T-cell (primary cell): ENCODE results near the gene ETS1. TPM values are rescaled to one million over a fixed set of nuclear protein-coding genes. Genes with fewer than 3 reads are reported as not detected.
A peak's percentile ranks its signal among the peaks of the same experiment; 100 is the strongest.

Experiments
- ATAC-seq, 4 experiments: fragments of 200-7000 bp in 3 of 4; fragments of 150-1000 bp in 1 of 4; cut with Tn5 transposase; replicated peaks in 1 of 4; 1 replicate in 3 of 4; 2 replicates in 1 of 4; pipeline ENCODE4 v1.10.0; 2021; ENCODE audit warnings: moderate library complexity in 3 of 4, mild to moderate bottlenecking in 2 of 4, moderate number of reproducible peaks in 1 of 4
- CTCF ChIA-PET, 2 donors: fragments of 300-600 bp; sonication (Branson Sonifier 250); formaldehyde crosslinking; loops; one replicate each; lab custom pipeline; 2022; ENCODE audit warnings: antibody characterized with exemption in 2 of 2; lab: Charles Lee
- POLR2A ChIA-PET, 2 donors: fragments of 300-600 bp; sonication (Branson Sonifier 250); formaldehyde crosslinking; loops; one replicate each; lab custom pipeline; 2022; ENCODE audit warnings: antibody characterized with exemption in 2 of 2; lab: Charles Lee
- DNase-seq, 35 experiments: peaks; one replicate each; pipeline versions ENCODE4 v3.0.0 to v3.0.0-alpha.2; 2013 to 2023
- H3K27ac ChIP-seq: one replicate; pipeline ENCODE4 v1.5.1; 2013; ENCODE audit warnings: low read length
- H3K27me3 ChIP-seq, 2 experiments: replicated peaks in 1 of 2; 1 replicate in 1 of 2; 2 replicates in 1 of 2; pipeline versions ENCODE4 v1.6.1 to v1.7.0; 2013; ENCODE audit warnings: low read length in 1 of 2, mixed read lengths in 1 of 2; ENCODE audit not compliant: control insufficient read depth in 2 of 2, insufficient read depth in 2 of 2; ENCODE audit errors: extremely low read depth in 1 of 2
- H3K36me3 ChIP-seq, 2 donors: 1 replicate in 1 of 2; 2 replicates in 1 of 2; pipeline versions ENCODE4 v1.6.1 to v1.7.0; 2013; ENCODE audit warnings: low read length in 1 of 2; ENCODE audit not compliant: control insufficient read depth in 2 of 2, insufficient read depth in 1 of 2; ENCODE audit errors: extremely low read depth in 1 of 2
- H3K4me1 ChIP-seq, 2 experiments: 1 replicate in 1 of 2; 2 replicates in 1 of 2; pipeline versions ENCODE4 v1.6.1 to v1.7.0; 2013; ENCODE audit warnings: low read length in 2 of 2, mixed read lengths in 1 of 2; ENCODE audit not compliant: insufficient read depth in 2 of 2, control insufficient read depth in 1 of 2; ENCODE audit errors: extremely low read depth in 1 of 2
- H3K4me3 ChIP-seq, 2 donors: 1 replicate in 1 of 2; 2 replicates in 1 of 2; pipeline versions ENCODE4 v1.5.1 to v1.7.0; 2013; ENCODE audit warnings: mild to moderate bottlenecking in 2 of 2, low read length in 1 of 2, moderate library complexity in 1 of 2; ENCODE audit not compliant: control insufficient read depth in 1 of 2; ENCODE audit errors: extremely low read depth in 1 of 2
- H3K9me3 ChIP-seq: 2 replicates; pipeline ENCODE4 v1.7.0; 2013
- H3K27ac Mint-ChIP-seq, 2 donors: one replicate each; pipeline ENCODE4 v1.8.0; 2020 to 2021; ENCODE audit warnings: mild to moderate bottlenecking in 2 of 2, mixed read lengths in 2 of 2
- H3K27me3 Mint-ChIP-seq, 2 donors: one replicate each; pipeline ENCODE4 v1.8.0; 2021 to 2022; ENCODE audit warnings: mixed read lengths in 2 of 2
- H3K36me3 Mint-ChIP-seq: one replicate; pipeline ENCODE4 v1.8.0; 2021; ENCODE audit warnings: mixed read lengths
- H3K4me1 Mint-ChIP-seq, 3 donors: one replicate each; pipeline ENCODE4 v1.8.0; 2020 to 2022; ENCODE audit warnings: mixed read lengths in 3 of 3, mild to moderate bottlenecking in 1 of 3
- H3K4me3 Mint-ChIP-seq, 3 donors: one replicate each; pipeline ENCODE4 v1.8.0; 2020 to 2022; ENCODE audit warnings: mild to moderate bottlenecking in 3 of 3, mixed read lengths in 3 of 3, moderate library complexity in 3 of 3
- H3K9me3 Mint-ChIP-seq, 3 donors: one replicate each; pipeline ENCODE4 v1.8.0; 2020 to 2022; ENCODE audit warnings: mixed read lengths in 3 of 3
- WGBS: methylation state at CpG from one replicate; pipeline ENCODE4 v1.1.5; 2013; ENCODE audit warnings: missing lambda C conversion rate; ENCODE audit not compliant: insufficient coverage; 5-methylcytosine and 5-hydroxymethylcytosine counted together
- total RNA-seq, 35 experiments: library from RNA in 6 of 35; stranded (reverse) in 6 of 35; fragments of 120-200 nt in 1 of 35; gene quantifications; one replicate each; pipeline versions ENCODE4 v1.2.1 to v1.2.4 and lab custom pipeline; 2013 to 2026

Gene ETS1
- total RNA-seq, 5 donors from 2014 or later (not counting 1 experiment from before 2014, with no cell fraction given) = 773 to 1,065 (median 854) TPM

GRCh38 chr11:128608746-128609407 lies 21.5 kb upstream of the ETS1 start:
- H3K4me3 Mint-ChIP-seq = peak overlapping the region in 1 of 3 donors; percentile 88

DNA sequence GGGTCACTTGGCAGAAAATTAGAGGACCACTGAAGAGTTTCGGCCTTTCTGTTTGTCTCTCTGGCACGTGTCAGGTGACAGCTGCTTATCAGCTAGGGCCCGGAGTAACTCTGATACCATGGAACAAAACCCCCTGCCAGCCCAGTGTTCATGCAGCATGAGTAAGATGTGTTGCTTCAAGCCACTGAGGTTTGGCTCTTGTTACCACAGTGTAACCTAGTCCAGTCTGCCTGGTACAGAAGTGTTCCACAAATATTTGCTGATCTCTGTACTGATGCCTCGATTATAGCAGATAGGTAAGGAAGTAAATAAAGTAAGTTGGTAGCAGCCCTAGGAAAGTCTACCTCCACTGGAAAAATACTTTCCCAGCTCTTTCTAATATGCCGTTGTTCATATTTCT lies 20.5 kb upstream of the ETS1 start:
- peaks cover 48 to 57% of the 10 kb centered on the region in 2 experiments for H3K4me1 ChIP-seq

More at GRCh38 chr11:128608746-128609407, 21.5 kb upstream of the ETS1 start:
- H3K27ac Mint-ChIP-seq = peak overlapping the region; percentile 90 to 97
- H3K9me3 Mint-ChIP-seq = no peaks in the 10 kb centered on the region
- H3K27ac ChIP-seq = peak overlapping the region; percentile 87
- no peaks in the 10 kb centered on the region for H3K9me3 ChIP-seq
- DNase-seq = no peak
- ChIA-PET CTCF (interaction anchor here (0.8 to 1.6 kb wide), 3 partner anchors 22 to 23 kb away, joined by 3 to 5 read pairs (median 4); no protein-coding TSS in a partner anchor), POLR2A (interaction anchor here (0.5 to 0.9 kb wide), 4 partner anchors 53 to 304 kb away, joined by 3 read pairs; no protein-coding TSS in a partner anchor)
- peaks cover 55 to 56% of the 10 kb centered on the region in 2 experiments for H3K4me1 ChIP-seq
- H3K4me3 ChIP-seq = no peak overlapping the region
- ATAC-seq = no peak
- H3K27me3 Mint-ChIP-seq = no peaks in the 10 kb centered on the region
- no peaks in the 10 kb centered on the region for H3K36me3 ChIP-seq
- WGBS = 87% methylated on average over 3 of the region's 10 CpGs
- no peaks in the 10 kb centered on the region for H3K36me3 Mint-ChIP-seq
- peaks cover 67 to 84% (median 78%) of the 10 kb centered on the region in 3 donors for H3K4me1 Mint-ChIP-seq
- no peaks in the 10 kb centered on the region for H3K27me3 ChIP-seq

GRCh38 chr11:128604723-128605122 lies 17.4 kb upstream of the ETS1 start:
- no peaks in the 10 kb centered on the region for H3K9me3 ChIP-seq
- H3K27ac ChIP-seq = no peak overlapping the region

More for the DNA sequence above, 20.5 kb upstream of the ETS1 start:
- ChIA-PET CTCF (interaction anchor here in 1 of 2 donors (0.6 to 1.6 kb wide), 2 partner anchors 9 to 23 kb away, joined by 3 to 5 read pairs; no protein-coding TSS in a partner anchor), POLR2A (interaction anchor here (0.7 to 0.9 kb wide), 3 partner anchors 93 to 176 kb away, joined by 3 read pairs; no protein-coding TSS in a partner anchor)
- WGBS = 97% methylated on average over 3 of the region's 5 CpGs
- H3K36me3 Mint-ChIP-seq = no peaks in the 10 kb centered on the region
- H3K27ac ChIP-seq = peak overlapping the region; percentile 8
- no peaks in the 10 kb centered on the region for H3K9me3 ChIP-seq
- peak overlapping the region in 1 of 3 donors; percentile 88 for H3K4me3 Mint-ChIP-seq
- H3K27ac Mint-ChIP-seq = peak overlapping the region; percentile 34 to 97
- DNase-seq (no peak), ATAC-seq (no peak)
- peaks cover 73 to 89% (median 82%) of the 10 kb centered on the region in 3 donors for H3K4me1 Mint-ChIP-seq
- H3K4me3 ChIP-seq = no peak overlapping the region
- no peaks in the 10 kb centered on the region for H3K27me3 Mint-ChIP-seq
- H3K27me3 ChIP-seq = no peaks in the 10 kb centered on the region
- no peaks in the 10 kb centered on the region for H3K9me3 Mint-ChIP-seq
- H3K36me3 ChIP-seq = no peaks in the 10 kb centered on the region

DNA sequence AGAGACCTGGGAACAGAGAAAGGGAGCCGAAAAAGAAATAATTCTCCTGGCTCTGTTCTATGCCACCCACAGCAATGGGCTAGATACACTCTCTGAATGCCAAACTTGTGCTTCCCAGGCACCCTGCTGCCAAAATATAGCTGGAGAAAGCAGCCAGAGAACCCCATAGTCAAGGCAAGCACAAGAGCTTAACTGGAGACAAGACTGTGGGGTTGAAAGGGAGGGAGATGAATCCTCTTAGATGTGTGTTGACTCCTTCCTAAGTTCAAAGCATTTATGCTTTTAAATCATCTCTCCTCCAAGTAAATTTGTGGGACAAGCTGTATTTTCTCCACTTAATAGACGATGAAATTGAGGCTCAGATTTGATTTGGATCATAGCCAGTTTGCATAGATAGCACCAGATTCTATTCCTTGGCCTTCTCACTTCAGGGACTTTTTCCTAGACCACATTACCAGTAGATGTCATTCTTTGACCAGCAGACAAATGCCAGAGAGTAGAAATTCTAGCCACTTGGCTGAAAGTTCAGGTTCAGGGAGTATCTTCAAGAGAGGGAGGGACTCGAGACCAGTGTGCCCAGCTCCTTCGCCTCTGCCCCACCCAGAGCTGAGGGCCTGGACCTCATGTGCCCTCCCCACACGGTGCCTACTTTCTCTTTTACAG lies 16.5 kb upstream of the ETS1 start:
- Mint-ChIP-seq H3K36me3 (no peaks in the 10 kb centered on the region), H3K27ac (peak overlapping the region in 1 of 2 donors; percentile 8), H3K9me3 (no peaks in the 10 kb centered on the region), H3K4me3 (no peak overlapping the region), H3K4me1 (peaks cover 53 to 74% (median 63%) of the 10 kb centered on the region in 3 donors), H3K27me3 (no peaks in the 10 kb centered on the region)
- WGBS = 87% methylated on average over 3 of the region's 5 CpGs
- no peaks in the 10 kb centered on the region for H3K27me3 ChIP-seq
- POLR2A ChIA-PET = no interaction called here
- no peaks in the 10 kb centered on the region for H3K36me3 ChIP-seq
- CTCF ChIA-PET = interaction anchor here in 1 of 2 donors (0.8 kb wide), 1 partner anchor 26 kb away, joined by 3 read pairs; no protein-coding TSS in a partner anchor
- H3K4me1 ChIP-seq = peaks cover 18 to 26% of the 10 kb centered on the region in 2 experiments
- DNase-seq (no peak), ATAC-seq (peak in 2 of 4 experiments; percentile 17 to 31)
- H3K4me3 ChIP-seq = no peak overlapping the region
- no peaks in the 10 kb centered on the region for H3K9me3 ChIP-seq
- H3K27ac ChIP-seq = no peak overlapping the region

More at GRCh38 chr11:128604723-128605122, 17.4 kb upstream of the ETS1 start:
- CTCF ChIA-PET = no interaction called here
- WGBS = 100% methylated on average over 4 of the region's 5 CpGs
- H3K27me3 ChIP-seq = no peaks in the 10 kb centered on the region
- Mint-ChIP-seq H3K4me1 (peaks cover 53 to 74% (median 64%) of the 10 kb centered on the region in 3 donors), H3K27me3 (no peaks in the 10 kb centered on the region), H3K4me3 (no peak overlapping the region), H3K36me3 (no peaks in the 10 kb centered on the region), H3K27ac (no peak overlapping the region), H3K9me3 (no peaks in the 10 kb centered on the region)
- no peaks in the 10 kb centered on the region for H3K36me3 ChIP-seq
- DNase-seq (no peak), ATAC-seq (no peak)
- POLR2A ChIA-PET = interaction anchor here in 1 of 2 donors (0.8 kb wide), 1 partner anchor 18 kb away, joined by 3 read pairs; no protein-coding TSS in a partner anchor
- peaks cover 25 to 33% of the 10 kb centered on the region in 2 experiments for H3K4me1 ChIP-seq
- no peak overlapping the region for H3K4me3 ChIP-seq

DNA sequence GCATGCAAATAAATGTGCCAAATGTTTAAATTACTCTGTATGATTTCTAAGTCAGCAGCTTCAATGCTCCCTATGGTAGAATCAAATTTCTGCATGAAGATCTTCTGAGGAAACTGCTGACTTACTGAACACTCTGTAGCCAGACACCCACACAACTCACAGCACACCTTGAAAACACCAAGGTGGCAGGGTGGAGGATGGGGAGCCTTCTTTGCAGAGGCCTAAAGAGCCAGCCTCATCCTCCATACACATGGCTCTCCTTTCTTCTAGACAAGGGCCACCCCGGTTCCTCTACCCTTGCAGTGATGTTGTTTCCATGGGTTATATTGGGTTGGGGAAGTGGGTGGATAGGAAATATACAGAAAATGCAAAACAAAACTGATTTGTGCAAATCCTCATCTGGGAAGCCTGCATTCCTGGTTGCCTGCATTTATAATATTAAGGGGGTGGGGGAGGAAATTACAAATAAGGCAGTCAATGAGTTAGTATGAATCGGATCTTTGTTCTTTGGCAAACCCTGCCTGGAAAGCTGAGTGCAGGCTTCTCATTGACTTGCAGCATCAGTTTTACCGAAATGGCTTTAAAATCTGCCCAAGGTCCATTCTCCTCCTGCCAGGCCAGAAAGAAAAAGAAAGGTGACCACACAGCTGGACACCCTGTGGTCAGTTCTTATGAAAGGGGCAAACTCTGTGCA lies 15.8 kb upstream of the ETS1 start:
- ChIA-PET POLR2A (no interaction called here), CTCF (no interaction called here)
- Histone ChIP-seq H3K4me3 (no peak overlapping the region), H3K27ac (no peak overlapping the region), H3K36me3 (no peaks in the 10 kb centered on the region), H3K27me3 (no peaks in the 10 kb centered on the region), H3K9me3 (no peaks in the 10 kb centered on the region), H3K4me1 (peaks cover 10 to 19% of the 10 kb centered on the region in 2 experiments)
- DNase-seq (no peak), ATAC-seq (peak in 3 of 4 experiments; percentile 19 to 67 (median 60))
- Mint-ChIP-seq H3K27ac (peak overlapping the region in 1 of 2 donors; percentile 22), H3K27me3 (no peaks in the 10 kb centered on the region), H3K4me3 (peak overlapping the region in 1 of 3 donors; percentile 24), H3K4me1 (peaks cover 53 to 74% (median 63%) of the 10 kb centered on the region in 3 donors), H3K36me3 (no peaks in the 10 kb centered on the region), H3K9me3 (no peaks in the 10 kb centered on the region)
- 94% methylated on average over 2 of the region's 3 CpGs for WGBS
